ENCODE data around the gene TAS2R43.
"Not testable (repeated sequence)": the region's sequence is repeated elsewhere in the genome, so short reads cannot be mapped to it uniquely, and the experiment has no call there.

The TAS2R43 gene

DNA sequence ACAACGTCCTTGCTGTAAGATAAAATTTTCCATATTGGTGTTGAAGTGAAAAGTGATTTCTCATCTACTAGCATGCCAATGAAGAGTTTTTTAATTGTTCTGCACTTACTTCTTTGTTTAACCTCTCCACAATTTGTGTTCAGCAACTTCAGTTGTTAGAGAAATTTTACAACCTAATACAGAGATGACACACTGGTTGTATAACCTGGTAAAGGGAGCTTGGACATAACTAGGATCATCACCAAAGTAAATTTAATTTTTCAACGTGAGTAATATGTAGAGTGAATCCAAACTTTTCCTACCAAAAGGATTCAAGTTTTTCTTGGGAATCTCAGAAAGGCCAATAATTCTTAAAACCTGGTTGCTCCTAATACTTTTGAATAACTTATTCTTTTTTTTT is 13.4 kb upstream of the TAS2R43 start:
- Histone ChIP-seq H2BK120ac (ENCODE audit: insufficient read depth, low read length, poor library complexity) (no peak overlapping the region), H4K8ac (ENCODE audit: low read depth, low read length) (no peak overlapping the region), H4K12ac (ENCODE audit: low read depth, low read length) (no peak overlapping the region), H3K14ac (ENCODE audit: low read length) (no peak overlapping the region), H3K4me1 (ENCODE audit: control insufficient read depth in 1 of 2, insufficient read depth in 2 of 2, low read length in 2 of 2) (no peaks in the 10 kb centered on the region), H3K27me3 (ENCODE audit: insufficient read depth, low read length) (no peaks in the 10 kb centered on the region), H2AFZ (ENCODE audit: insufficient read depth, low read length, poor library complexity) (no peak overlapping the region), H2BK12ac (ENCODE audit: low read length) (no peak overlapping the region), H3K23ac (ENCODE audit: low read length) (no peak overlapping the region), H4K91ac (ENCODE audit: low read depth, low read length) (no peak overlapping the region), H3K4ac (ENCODE audit: low read depth, low read length) (no peak overlapping the region), H3K36me3 (ENCODE audit: control insufficient read depth in 1 of 2, insufficient read depth in 2 of 2, low read length in 2 of 2) (peaks cover 0 to 3% of the 10 kb centered on the region in 2 experiments), H3K9me3 (ENCODE audit: insufficient read depth, low read depth, low read length) (no peaks in the 10 kb centered on the region), H3K27ac (ENCODE audit: low read depth, low read length) (no peak overlapping the region), H3K18ac (ENCODE audit: low read length) (no peak overlapping the region), H3K9ac (ENCODE audit: low read length) (no peak overlapping the region), H3K4me2 (ENCODE audit: low read length) (no peak overlapping the region), H2BK5ac (ENCODE audit: low read depth, low read length, poor library complexity) (no peak overlapping the region), H2AK5ac (ENCODE audit: low read length) (no peak overlapping the region), H3K4me3 (ENCODE audit: low read depth, low read length) (no peak overlapping the region), H3K79me2 (ENCODE audit: control insufficient read depth, insufficient read depth, low read length, poor library complexity) (peaks cover 2% of the 10 kb centered on the region), H3K79me1 (ENCODE audit: low read length) (no peaks in the 10 kb centered on the region)
- no peak for DNase-seq
- no CpG with 5 or more reads among the region's 2 CpGs for WGBS (ENCODE audit: extremely low coverage, insufficient coverage, insufficient read length)

DNA sequence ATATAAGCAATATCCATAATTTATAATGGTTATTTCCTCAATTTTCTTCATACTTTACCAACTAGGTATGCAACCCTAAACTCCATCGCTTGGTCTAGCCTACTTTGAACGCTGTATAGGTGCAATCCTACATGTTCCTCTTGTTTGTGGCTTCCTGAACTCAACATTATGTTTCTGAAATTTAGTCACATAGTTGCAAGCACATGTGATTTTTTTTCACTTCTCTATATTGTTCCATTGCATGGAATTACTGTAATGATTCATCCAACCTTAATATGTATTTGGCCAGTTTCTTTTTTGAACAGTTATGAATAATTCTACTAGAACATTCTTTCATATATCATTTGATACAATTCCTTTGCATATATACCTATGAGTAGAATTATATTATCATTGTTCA is 2.8 kb upstream of the TAS2R43 start:
- H2AFZ ChIP-seq (ENCODE audit: insufficient read depth, low read length, poor library complexity); H3K36me3 ChIP-seq (ENCODE audit: control insufficient read depth in 1 of 2, insufficient read depth in 2 of 2, low read length in 2 of 2); H2AK5ac ChIP-seq (ENCODE audit: low read length); H3K4me3 ChIP-seq (ENCODE audit: low read depth, low read length); H2BK5ac ChIP-seq (ENCODE audit: low read depth, low read length, poor library complexity); H3K79me1 ChIP-seq (ENCODE audit: low read length); H3K9ac ChIP-seq (ENCODE audit: low read length); H3K27ac ChIP-seq (ENCODE audit: low read depth, low read length); H3K9me3 ChIP-seq (ENCODE audit: insufficient read depth, low read depth, low read length); H3K14ac ChIP-seq (ENCODE audit: low read length); DNase-seq; H3K27me3 ChIP-seq (ENCODE audit: insufficient read depth, low read length); H2BK120ac ChIP-seq (ENCODE audit: insufficient read depth, low read length, poor library complexity); H3K4me2 ChIP-seq (ENCODE audit: low read length); H3K79me2 ChIP-seq (ENCODE audit: control insufficient read depth, insufficient read depth, low read length, poor library complexity); H2BK12ac ChIP-seq (ENCODE audit: low read length); H3K23ac ChIP-seq (ENCODE audit: low read length); H4K12ac ChIP-seq (ENCODE audit: low read depth, low read length); H3K4me1 ChIP-seq (ENCODE audit: control insufficient read depth in 1 of 2, insufficient read depth in 2 of 2, low read length in 2 of 2); H3K18ac ChIP-seq (ENCODE audit: low read length); H4K8ac ChIP-seq (ENCODE audit: low read depth, low read length); H3K4ac ChIP-seq (ENCODE audit: low read depth, low read length); H4K91ac ChIP-seq (ENCODE audit: low read depth, low read length): not testable (repeated sequence)
- no CpG with 5 or more reads among the region's 2 CpGs for WGBS (ENCODE audit: extremely low coverage, insufficient coverage, insufficient read length)

DNA sequence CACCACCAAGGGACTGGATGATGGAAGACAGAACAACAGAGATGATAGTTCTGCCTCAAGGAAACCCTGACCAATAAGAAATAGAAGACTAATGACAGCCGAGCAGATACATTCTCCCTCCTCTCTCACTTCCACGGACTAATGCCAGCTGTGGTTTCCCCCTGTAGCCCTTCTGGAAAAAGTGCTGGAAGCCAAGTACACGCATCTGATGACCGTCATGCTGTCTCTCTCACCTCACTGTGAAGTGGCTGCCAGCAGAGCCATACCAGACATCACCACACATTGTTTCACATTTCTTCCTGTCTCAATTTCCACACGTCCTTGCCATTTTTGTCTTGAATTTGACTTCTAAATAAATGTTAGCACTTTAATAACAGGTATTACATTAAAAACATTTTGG is 2.9 kb downstream of the TAS2R43 start:
- no CpG with 5 or more reads among the region's 5 CpGs for WGBS (ENCODE audit: extremely low coverage, insufficient coverage, insufficient read length)
- H3K14ac ChIP-seq (ENCODE audit: low read length): no peak overlapping the region
- H3K36me3 ChIP-seq (ENCODE audit: control insufficient read depth in 1 of 2, insufficient read depth in 2 of 2, low read length in 2 of 2): no peaks in the 10 kb centered on the region
- no peak overlapping the region for H2AK5ac ChIP-seq (ENCODE audit: low read length)
- H2BK5ac ChIP-seq (ENCODE audit: low read depth, low read length, poor library complexity): no peak overlapping the region
- H2BK120ac ChIP-seq (ENCODE audit: insufficient read depth, low read length, poor library complexity): no peak overlapping the region
- H4K91ac ChIP-seq (ENCODE audit: low read depth, low read length): no peak overlapping the region
- H3K27ac ChIP-seq (ENCODE audit: low read depth, low read length): no peak overlapping the region
- no peaks in the 10 kb centered on the region for H3K9me3 ChIP-seq (ENCODE audit: insufficient read depth, low read depth, low read length)
- no peak overlapping the region for H2BK12ac ChIP-seq (ENCODE audit: low read length)
- H3K4ac ChIP-seq (ENCODE audit: low read depth, low read length): no peak overlapping the region
- H2AFZ ChIP-seq (ENCODE audit: insufficient read depth, low read length, poor library complexity): no peak overlapping the region
- no peak overlapping the region for H4K8ac ChIP-seq (ENCODE audit: low read depth, low read length)
- H3K23ac ChIP-seq (ENCODE audit: low read length): no peak overlapping the region
- no peak overlapping the region for H3K18ac ChIP-seq (ENCODE audit: low read length)
- no peaks in the 10 kb centered on the region for H3K27me3 ChIP-seq (ENCODE audit: insufficient read depth, low read length)
- H4K12ac ChIP-seq (ENCODE audit: low read depth, low read length): no peak overlapping the region
- no peaks in the 10 kb centered on the region for H3K79me2 ChIP-seq (ENCODE audit: control insufficient read depth, insufficient read depth, low read length, poor library complexity)
- no peak overlapping the region for H3K4me2 ChIP-seq (ENCODE audit: low read length)
- DNase-seq: no peak
- no peak overlapping the region for H3K4me3 ChIP-seq (ENCODE audit: low read depth, low read length)
- H3K9ac ChIP-seq (ENCODE audit: low read length): no peak overlapping the region
- H3K79me1 ChIP-seq (ENCODE audit: low read length): no peaks in the 10 kb centered on the region
- H3K4me1 ChIP-seq (ENCODE audit: control insufficient read depth in 1 of 2, insufficient read depth in 2 of 2, low read length in 2 of 2): no peaks in the 10 kb centered on the region

DNA sequence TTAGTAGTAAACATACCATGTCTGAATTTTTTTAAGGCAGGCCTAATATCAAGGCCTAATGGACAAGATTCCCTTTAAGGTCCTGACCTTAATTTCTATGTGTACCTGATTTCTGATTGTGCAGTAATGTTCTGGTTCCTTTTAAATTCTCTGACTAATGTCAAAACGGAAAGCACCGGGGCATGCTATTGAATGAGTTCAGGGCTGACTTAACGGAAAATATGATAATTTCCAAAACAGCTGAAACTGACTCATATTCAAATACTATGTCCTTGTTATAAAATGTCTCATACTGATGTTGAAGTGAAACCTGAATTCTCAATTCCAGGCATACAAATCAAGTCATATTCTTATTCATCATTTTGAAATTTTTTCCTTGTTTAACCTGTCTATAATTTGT is 6.7 kb downstream of the TAS2R43 start:
- DNase-seq: no peak
- WGBS (ENCODE audit: extremely low coverage, insufficient coverage, insufficient read length): no CpG with 5 or more reads among the region's 3 CpGs
- Histone ChIP-seq H3K4me3 (ENCODE audit: low read depth, low read length) (no peak overlapping the region), H3K9me3 (ENCODE audit: insufficient read depth, low read depth, low read length) (no peaks in the 10 kb centered on the region), H2AK5ac (ENCODE audit: low read length) (no peak overlapping the region), H3K9ac (ENCODE audit: low read length) (no peak overlapping the region), H3K23ac (ENCODE audit: low read length) (no peak overlapping the region), H3K4me1 (ENCODE audit: control insufficient read depth in 1 of 2, insufficient read depth in 2 of 2, low read length in 2 of 2) (no peaks in the 10 kb centered on the region), H3K36me3 (ENCODE audit: control insufficient read depth in 1 of 2, insufficient read depth in 2 of 2, low read length in 2 of 2) (no peaks in the 10 kb centered on the region), H3K27me3 (ENCODE audit: insufficient read depth, low read length) (no peaks in the 10 kb centered on the region), H3K4me2 (ENCODE audit: low read length) (no peak overlapping the region), H3K4ac (ENCODE audit: low read depth, low read length) (no peak overlapping the region), H4K8ac (ENCODE audit: low read depth, low read length) (no peak overlapping the region), H3K79me1 (ENCODE audit: low read length) (no peaks in the 10 kb centered on the region), H3K18ac (ENCODE audit: low read length) (no peak overlapping the region), H2BK120ac (ENCODE audit: insufficient read depth, low read length, poor library complexity) (no peak overlapping the region), H4K12ac (ENCODE audit: low read depth, low read length) (no peak overlapping the region), H3K27ac (ENCODE audit: low read depth, low read length) (no peak overlapping the region), H2AFZ (ENCODE audit: insufficient read depth, low read length, poor library complexity) (no peak overlapping the region), H2BK5ac (ENCODE audit: low read depth, low read length, poor library complexity) (no peak overlapping the region), H3K79me2 (ENCODE audit: control insufficient read depth, insufficient read depth, low read length, poor library complexity) (no peaks in the 10 kb centered on the region), H3K14ac (ENCODE audit: low read length) (no peak overlapping the region), H2BK12ac (ENCODE audit: low read length) (no peak overlapping the region), H4K91ac (ENCODE audit: low read depth, low read length) (no peak overlapping the region)

All from trophoblast cell (in vitro differentiated cells and primary cell).